Suprapubic skin (tissue), 3 donors: ENCODE measurements around the gene SRBD1.

Experiments used
- POLR2A ChIP-seq, 2 donors: fragments of 450-650 bp; IDR thresholded peaks; one replicate each; pipeline ENCODE4 v1.6.1; 2017; ENCODE audit warnings: antibody characterized with exemption in 2 of 2, mild to moderate bottlenecking in 2 of 2, moderate library complexity in 2 of 2
- TF ChIP-seq, protein P1 (sequence below), 2 donors: fragments of 200-600 bp in 1 of 2; fragments of 450-650 bp in 1 of 2; sonication (generic) in 1 of 2; IDR thresholded peaks; one replicate each; pipeline ENCODE4 v1.5.1; 2016 to 2019; ENCODE audit warnings: antibody characterized with exemption in 2 of 2, mild to moderate bottlenecking in 1 of 2, moderate library complexity in 1 of 2

DNA sequence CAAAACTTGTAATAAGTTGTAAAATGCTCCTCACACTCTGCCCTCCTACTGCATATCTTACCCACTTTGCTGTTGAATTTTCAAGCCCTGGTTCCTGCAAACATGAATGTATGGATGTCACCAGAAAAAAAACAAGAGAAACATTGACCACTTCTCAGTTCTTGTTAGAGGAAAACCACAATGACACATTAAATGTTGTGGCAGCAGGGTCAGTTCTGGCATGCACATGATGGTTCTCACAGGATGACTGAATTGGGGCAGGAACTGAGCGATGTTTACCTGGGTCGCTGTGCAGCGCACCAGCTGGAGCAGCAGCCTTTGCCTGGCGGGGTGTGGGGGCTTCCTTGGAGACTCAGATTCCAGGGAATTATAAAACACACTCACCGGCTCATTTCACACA, 26.4 kb upstream of the SRBD1 start:
- TF ChIP-seq, protein P1, sequence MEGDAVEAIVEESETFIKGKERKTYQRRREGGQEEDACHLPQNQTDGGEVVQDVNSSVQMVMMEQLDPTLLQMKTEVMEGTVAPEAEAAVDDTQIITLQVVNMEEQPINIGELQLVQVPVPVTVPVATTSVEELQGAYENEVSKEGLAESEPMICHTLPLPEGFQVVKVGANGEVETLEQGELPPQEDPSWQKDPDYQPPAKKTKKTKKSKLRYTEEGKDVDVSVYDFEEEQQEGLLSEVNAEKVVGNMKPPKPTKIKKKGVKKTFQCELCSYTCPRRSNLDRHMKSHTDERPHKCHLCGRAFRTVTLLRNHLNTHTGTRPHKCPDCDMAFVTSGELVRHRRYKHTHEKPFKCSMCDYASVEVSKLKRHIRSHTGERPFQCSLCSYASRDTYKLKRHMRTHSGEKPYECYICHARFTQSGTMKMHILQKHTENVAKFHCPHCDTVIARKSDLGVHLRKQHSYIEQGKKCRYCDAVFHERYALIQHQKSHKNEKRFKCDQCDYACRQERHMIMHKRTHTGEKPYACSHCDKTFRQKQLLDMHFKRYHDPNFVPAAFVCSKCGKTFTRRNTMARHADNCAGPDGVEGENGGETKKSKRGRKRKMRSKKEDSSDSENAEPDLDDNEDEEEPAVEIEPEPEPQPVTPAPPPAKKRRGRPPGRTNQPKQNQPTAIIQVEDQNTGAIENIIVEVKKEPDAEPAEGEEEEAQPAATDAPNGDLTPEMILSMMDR (IDR thresholded peaks at IDR 0.05) = no peak
- no peak for TF ChIP-seq POLR2A (IDR thresholded peaks at IDR 0.05)
